Activated CD4-positive, alpha-beta T cell treated with anti-CD3 and anti-CD28 coated beads, Interleukin-2, Interleukin-4, amounts not matched to agents 100 ng/mL and 50 ng/mL, durations not matched to agents 16 hours and 8 hours (primary cell): ENCODE results near the gene RPTOR.

Source experiments
- DNase-seq: peaks from one replicate; pipeline ENCODE4 v3.0.0-alpha.2; 2020; ENCODE audit warnings: low spot score

RPTOR gene

DNA sequence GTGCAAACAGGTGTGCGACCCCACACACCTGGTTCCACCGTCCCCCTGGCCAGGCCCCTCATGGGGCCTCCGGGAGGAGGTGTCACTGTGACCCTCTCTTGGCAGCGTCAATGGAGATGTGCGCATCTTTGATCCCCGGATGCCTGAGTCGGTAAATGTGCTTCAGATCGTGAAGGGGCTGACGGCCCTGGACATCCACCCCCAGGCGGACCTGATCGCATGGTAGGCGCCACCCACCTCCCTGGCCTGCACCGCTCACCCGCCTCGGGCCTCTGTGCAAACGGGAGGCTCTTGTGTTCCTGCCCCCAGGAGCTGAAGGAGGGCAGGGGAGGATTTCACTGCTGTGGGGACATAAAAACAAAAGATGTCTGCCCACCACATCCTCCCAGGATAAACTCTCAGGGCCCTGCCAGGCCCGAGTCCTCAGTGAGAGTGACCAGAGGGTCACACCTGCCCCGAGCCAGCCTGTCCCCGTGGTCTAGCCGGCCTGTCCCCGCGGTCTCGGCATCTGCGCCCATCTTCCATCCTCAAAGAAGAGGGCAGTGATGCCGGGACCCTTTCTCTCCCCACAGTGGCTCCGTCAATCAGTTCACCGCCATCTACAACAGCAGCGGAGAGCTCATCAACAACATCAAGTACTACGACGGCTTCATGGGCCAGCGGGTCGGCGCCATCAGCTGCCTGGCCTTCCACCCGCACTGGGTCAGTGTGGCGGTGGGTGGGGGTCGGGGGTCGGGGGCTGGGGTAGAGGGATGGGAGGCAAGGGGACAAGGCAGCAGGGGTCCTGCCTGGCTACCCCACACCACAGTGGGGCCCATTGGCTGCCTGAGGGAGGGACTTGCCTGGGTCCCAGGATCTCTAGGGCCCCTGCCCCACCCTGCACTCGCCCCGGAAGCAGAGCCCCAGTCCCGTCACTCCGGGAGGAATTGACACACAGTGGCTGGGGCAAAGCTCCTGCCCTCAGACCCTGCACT is 418.0 kb downstream of the RPTOR start:
- no peak for DNase-seq

DNA sequence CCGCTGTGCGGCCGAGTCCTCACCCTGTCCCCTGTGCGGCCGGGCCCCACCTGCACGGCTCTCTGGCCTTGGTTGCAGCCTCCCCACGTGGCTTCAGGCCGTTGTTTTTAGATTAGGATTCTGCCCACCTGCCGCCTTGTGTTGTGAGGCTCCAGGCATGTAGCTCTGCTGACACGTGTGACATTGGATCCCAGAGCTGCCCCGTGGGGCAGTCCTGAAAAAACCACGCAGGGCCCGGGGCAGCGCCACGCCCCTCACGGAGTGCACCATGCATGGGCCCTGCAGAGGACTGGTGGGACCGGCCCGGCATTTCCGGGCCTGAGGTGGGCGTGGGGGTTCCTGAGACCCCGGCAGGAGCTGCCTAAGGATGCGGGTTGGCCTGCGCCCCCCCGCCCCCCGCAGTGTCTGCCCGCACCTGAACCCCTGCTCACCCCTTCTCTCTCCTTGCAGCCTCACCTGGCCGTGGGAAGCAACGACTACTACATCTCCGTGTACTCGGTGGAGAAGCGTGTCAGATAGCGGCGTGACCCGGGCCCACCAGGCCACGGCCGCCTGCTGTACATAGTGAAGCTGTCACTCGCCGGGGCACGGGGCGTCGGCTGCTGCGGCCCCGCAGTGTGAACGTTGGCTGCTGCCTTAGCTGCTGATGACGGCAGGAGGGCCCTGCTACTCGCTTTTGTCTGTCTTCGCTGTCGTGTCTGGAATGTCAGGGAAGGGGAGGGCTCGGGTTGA is 419.3 kb downstream of the RPTOR start:
- DNase-seq, result no peak

DNA sequence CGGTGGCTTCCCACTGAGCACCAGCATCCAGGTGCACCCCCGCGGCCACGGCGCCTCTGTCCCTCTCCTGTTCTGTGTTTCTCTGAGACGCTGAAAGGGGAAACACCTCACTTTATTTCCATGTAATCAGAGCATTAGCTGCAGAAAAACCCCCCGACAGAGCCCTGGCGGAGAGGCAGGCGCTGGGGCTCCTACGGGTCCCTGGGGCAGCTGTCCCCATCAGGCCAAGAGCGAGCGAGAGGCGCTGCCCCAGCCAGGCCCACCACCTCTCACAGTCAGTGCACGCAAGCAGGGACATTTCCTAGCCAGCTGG is 419.9 kb downstream of the RPTOR start:
- no peak for DNase-seq

DNA sequence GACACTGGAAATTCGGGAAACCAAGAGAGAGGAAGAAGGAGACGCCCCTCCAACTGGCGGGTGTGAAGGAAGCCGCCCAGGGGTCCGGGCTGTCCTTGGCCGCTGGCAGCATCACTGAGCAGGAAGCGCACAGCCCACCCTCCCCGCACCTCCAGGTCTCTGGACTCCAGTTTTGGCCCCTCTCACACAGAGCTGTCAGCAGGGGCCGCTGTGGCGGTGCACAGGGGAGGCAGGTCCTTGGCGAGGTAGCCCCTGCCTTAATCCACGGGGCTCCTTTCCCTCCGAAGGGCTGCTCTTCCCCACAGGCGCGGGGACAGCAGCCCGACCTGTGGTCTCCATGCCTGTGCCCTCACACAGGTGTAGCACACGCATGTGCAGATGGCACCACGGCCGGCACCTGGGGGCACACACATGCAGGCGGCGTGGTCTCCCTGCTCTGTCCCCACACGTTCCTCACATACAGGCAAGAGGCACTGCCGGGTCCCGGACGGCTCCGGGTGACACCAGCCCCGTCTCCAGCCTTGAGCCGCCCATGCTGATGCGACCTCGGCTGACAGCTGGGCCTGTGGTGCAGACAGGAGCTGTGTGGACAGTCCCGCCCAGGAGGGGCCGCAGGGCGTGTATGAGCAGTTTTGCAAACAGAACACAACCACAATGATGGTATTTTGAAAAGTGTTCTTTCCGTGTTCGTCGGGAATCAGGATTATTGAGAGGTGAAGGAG is 420.4 kb downstream of the RPTOR start:
- no peak for DNase-seq

DNA sequence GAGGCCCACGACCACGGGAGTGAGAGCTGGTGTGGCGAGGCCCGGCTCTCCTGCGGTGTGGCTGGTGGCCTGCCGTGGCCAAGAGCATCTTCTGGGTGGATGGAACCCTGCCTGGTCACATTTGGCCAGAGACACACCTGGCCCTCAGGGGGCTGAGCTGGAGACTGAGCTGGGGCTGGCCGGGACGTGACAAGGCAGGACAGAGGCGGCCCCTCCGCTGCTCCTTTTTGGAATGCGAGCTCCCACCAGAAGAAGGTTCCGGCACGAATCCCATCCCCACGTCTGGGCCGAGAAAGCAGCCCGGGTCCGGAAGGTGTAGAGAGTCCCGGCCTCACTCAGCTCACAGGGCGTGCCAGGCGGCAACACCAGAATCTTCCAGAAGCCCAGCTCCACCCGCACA is 421.0 kb downstream of the RPTOR start:
- DNase-seq, result no peak

DNA sequence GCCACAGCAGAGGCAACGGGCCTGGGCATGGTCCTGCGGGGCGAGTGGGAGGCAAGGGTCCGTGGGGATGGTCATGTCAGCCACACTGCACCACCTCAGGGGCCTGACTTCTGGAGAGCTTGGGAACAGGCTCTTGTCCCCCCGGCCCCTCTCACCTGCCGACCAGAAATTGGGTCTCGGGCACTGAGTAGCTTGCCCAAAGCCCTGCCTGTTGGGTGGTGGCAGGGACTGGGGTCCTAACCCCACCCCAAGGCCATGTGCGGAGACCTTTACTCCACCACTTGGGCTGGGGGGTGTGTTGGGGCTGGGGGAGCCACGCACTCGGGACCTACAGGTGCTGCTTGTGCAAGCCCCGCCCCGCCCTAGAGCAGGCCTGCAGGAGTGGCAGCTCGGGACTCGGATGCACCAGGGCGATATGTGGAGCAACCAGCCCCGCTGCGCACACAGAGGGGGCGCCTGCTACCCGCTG is 422.8 kb downstream of the RPTOR start:
- DNase-seq, result no peak

DNA sequence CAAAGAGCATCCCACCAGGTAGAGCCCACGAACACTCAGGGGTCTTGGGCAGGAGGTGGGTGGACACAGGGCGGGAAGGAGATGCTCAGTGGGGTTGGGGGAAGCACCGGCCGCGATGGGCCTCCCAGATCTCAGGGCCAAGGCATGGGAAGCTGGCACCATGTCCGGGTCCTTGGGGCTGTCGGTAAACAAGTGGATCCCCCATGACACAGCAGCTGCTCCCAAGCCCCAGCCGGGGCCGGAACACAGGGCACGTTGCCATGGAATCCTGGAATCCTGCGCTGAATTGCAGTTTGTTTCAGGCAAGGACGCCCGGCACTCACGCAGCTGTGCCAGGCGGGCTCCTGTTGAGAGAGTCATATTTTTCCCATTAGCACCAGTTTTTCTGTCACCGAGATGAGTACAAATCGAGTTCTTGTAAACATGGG is 424.0 kb downstream of the RPTOR start:
- DNase-seq, result no peak

DNA sequence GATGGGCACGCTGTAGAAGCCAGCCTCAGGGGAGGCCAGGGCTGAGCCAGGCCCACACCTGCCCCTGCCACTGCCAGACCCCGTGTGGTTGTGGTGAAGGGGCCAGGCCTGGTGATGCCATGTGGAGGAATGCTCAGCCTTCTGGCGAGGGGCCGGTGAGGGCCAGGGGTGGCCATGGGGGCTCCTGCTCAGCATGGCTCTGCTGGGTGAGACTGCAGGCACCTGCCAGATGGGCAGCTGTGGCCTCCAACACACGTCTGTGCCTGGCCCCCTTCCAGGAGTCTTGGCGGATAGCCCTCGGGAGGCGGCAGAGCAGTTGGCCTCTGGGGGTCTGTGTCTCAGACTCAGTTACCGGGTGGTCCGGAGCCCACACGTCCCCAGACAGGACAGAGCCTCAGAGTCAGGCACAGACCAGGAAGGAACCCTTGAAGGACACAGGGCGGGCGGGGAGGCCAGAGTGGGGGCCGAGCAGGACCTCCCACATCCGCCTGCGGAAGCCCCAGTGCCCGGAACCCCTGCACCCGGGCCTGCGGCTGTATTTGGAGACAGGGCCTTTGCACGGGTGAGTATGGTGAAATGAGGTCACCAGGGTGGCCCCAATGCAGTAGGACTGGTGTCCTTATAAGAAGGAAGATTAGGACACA is 424.5 kb downstream of the RPTOR start:
- no peak for DNase-seq

DNA sequence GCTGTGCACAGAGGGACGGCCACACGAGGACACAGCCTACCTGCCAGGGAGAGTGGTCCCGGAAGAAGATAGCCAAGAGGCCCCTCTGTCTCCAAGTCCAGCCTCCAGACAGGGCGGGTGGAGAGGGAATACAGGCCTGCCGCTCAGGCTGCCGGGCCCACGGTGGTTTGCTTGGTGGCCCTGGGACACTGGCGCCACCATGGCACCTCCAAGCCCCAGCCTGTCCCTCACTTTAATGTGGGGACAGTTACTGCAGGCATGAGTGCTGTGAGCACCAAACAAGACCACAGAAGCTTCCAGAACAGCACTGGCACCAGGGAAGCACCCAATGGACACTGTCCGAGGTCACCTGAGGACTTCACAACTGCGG is 425.0 kb downstream of the RPTOR start:
- no peak for DNase-seq

DNA sequence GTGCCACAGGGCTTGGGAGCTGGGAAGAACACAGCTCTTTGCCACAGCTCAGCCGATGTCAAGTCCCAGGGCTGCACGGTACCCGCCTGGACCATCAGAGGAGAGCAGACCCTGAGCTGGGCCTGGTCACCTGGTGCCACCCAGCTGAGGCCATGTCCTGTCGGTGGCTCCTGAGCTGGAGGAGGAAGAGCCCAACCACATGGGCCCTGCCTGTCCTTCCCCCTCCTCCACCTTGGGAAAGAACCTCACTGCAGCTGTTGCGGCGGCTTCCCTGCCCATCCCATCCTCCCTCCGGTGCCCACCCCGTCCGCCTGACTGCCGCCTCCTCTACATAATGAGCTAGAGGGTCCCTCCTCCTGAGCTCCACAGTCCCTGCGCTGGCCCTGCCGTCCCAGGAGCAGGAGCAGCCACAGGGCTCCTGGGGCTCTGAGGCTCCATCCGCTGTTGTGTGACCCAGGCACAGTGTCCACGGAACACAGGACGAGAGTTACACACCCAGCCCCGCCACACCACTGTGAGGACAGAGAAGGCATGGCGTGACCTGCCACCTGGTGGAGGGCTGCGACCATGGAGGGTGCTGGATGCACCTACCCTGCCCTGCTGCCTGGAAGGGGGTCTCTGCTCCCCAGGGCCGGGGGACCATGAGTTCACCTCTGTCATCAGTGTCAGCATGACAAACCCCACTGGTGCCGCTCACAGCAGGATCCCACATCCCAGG is 425.6 kb downstream of the RPTOR start:
- DNase-seq, result no peak

DNA sequence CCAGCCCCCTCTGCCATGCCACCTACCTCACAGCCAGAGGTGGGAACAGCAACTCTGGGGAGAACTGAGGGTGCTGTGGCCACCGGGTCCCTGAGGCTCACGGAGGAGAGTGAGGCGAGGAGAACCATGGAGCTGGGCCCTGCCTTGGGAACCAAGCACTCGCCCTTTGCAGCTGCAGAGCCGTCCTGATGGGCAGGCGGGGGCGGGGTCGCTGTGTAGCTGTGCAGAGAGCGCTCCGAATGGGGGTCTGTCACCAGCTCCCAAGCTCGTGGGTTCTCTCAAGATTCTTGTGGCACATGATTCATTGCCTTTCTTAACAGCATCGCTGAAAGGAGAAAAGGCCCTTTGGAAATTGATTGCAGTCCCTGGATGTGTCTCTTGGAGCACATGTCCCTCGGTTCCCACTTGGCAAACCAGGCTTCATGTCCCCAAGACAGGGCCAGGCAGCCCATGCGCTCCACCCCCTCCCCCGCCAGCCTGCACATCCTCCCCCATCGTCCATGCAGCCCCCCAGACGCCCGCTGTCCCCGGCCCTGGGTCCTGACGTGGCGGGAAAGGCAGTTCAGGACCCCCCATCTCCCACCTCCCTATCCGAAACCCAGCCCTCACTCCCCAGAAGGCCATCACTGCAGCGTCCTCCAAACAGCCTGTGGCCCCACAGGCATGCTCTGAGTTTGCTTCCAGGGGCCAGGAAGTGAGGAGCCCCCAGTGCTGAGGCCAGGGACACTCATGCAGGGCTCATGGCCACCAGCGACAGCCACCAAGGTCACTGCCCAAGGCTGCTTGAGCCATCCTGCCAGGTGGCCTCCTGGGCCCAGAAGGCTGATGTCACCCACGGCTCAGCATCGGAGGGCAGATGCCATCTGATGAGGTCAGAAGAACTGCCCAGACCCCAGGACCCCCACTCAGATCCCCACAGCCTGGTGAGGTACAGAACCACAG is 426.4 kb downstream of the RPTOR start:
- no peak for DNase-seq

DNA sequence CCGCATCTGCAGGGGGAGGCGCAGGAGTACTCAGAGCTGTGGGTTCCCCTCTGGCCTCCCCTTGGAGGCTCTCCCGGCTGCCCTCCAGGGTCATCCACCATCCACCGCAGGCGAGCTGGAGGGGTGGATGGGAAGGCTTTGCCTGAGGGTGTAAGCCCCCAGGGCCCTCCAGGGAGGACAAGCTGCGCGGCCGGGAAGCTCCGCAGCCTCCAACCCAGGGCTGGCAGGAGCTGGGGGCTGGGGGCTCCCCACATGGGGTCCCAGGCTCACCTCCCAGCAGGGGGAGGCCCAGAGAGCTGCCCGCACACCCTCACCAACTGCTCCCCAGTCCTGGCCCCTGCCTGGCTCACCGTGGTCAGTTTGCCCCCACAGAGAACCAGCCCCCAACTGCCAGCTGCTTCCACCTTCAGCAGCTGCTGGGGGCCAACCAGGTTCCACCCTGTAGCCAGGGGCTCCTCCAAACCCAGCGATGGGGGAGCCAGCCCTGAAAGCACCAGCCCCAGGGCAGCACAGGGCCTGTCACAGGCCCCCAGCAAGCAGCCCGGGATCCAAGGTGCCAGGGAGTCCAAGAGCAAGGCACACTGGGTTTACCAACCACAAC is 427.2 kb downstream of the RPTOR start:
- no peak for DNase-seq

DNA sequence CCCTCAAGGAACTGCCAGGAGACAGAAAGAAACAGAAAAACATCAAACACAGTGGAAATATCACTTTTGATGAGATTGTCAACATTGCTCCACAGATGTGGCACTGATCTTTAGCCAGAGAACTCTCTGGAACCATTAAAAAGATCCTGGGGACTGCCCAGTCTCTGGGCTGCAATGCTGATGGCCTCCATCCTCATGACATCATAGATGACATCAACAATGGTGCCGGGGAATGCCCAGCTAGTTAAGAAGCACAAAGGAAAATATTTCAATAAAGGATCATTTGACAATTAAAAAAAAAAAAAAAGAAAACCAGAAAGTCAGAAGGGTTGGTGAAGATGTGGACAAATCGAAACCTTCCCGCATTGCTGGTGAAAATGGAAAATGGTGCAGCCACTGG is 432.1 kb downstream of the RPTOR start:
- DNase-seq, result no peak

DNA sequence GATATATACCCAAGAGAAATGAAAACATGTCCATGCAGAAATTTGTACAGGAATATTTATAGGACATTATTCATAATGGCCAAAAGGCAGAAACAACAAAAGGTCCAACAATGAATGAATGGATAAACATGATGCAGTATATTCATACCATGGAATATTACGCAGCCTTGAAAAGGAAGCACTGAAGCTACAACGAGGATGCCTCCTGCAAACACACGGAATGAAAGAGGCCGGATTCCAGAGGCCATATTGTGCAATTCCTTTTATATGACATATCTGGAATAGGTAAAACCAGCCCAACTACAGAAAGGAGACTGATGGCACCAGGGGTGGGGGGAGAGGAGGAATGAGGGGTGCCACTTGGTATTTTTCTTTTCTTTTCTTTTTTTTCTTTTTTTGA is 432.5 kb downstream of the RPTOR start:
- DNase-seq, result no peak

DNA sequence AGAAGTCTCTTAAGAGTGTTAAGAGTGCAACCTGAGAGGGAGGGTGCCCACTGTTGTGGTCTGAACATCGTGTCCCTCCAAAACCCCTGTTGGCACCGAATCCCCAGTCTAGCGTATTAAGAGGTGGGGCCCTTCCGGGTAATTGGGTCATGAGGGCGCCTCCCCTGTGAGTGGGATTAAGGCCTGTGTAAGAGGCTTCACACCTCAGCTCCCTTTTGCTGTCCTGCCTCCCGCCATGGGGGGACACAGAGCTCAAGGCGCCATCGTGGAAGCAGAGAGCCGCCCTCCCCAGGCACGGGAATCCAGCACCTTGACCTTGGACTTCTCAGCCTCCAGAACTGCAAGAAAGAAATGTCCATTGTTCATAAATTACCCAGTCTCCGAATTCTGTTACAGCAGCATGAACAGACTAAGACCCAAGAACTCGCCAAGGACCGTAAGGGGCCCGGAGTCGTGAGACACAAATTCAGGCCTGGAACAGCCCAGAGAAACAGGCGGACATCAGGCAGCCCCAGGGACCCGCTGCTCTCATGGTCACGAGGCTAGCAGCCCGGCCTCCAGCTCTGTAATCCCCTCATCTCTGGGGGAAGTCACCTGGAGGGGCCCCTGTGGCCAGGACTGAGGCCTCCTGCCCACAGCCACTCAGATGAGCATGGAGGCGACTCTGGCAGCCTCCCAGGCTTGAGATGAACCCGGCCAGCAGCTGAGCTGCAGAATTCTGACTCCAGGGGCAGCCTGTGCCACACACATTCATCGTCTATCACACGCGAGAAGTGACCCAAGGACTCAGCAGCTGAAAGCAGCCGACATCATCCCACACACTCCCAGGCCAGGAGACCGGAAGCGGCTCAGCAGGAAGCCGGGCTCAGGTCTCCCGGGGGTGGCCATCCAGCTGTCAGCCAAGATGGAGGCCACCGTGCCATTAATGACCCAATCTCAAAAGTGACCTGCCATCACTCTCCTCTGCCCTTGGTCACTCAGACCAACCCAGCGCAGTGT is 434.2 kb downstream of the RPTOR start:
- DNase-seq, result no peak

DNA sequence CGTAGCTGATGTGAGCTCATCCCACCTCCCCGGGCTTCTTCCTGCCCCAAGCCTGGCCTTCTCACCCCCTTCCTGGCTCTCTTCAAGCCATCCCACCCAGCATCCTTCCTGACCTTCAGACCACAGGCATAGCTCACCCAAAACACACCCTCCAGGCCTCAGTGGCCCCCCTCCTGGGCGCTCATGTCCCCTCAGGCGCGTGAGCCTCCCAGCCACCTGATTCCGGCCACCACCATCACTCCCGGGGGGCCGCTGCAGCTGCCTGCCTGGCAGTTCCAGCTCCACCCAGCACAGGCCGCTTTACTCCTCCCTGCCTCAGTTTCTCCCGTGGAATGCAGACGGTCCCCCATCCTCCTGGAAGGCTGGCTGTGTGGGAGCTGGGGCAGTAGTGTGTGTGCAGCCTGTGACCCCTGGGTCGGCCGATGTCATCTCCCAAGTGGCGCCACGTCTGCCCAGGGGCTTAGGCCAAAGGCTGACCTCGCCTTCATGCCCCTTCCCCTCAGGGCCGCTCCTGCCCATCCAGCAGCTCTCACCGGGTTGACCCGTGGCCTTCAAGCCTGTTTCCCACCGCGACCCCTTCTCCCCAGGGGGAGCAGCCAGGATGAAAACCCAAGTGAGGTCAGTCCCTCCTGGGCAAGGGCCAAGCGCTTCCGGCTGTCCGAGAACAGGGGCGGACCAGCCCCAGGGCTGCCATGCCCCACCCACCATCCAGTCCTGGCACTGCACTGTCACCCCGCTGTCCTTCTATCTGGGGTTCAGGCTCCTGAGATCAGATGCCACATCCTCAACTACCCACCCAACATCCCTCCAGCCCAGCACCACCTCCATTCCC is 435.1 kb downstream of the RPTOR start:
- no peak for DNase-seq

DNA sequence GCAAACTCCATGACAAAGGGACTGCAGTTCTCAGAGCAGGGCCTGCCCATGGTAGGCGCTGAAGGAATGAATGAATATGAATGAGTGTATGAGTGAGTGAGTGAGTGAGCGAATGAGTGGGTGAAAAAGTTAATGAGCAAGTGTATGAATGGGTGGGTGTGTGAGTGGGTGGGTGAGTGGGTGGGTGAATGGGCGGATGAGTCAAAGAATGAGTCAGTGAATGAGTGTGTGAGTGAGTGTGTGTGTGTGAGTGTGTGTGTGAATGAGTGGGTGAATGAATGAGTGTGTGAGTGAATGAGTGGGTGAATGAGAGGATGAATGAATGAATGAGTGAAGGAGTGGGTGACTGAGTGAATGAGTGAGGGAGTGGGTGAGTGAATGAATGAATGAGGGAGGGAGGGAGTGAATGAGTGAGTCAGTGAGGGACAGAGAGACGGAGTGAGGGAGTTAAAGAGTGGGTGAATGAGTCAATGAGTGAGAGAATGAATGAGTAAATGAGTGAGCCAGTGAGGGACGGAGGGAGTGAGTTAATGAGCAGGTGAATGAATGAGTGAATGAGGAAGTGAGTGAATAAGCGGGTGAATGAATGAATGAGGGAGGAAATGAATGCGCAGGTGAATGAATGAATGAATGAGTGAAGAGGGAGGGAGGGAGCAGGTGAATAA is 435.9 kb downstream of the RPTOR start:
- peak; percentile 27 for DNase-seq
